Measurements from ENCODE around the gene ASCC1.

DNA sequence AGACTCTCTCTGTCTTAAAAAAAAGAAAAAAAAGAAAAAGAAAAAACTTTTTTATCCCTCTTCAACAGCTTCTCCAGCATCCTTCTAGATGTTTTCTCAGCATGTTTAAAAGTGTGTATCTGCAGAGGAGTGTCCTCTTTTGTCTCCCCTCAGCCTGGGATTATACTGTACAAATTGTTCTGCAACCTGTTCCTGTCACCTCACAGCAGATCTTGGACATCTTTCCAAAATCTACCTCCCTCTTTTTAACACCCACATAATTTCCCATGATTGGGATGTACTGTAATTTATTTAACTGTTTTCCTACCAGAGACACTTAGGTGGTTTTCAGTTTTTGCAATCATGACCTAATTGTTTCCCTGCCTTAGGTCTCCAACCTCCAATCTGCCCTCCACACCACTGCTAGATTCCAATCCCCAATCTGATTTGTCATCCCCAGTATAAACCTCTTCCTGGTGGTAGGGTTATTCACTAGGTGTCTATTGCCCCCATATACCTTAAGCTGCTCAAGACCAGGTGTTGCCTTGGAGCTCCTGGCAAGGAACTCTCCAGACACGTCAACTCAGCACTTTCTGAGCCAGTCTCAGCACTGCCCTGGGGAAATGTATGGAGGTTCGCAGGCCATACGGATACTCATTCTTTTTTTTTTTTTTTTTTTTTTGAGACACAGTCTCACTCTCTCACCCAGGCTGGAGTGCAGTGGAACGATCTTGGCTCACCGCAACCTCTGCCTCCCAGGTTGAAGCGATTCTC is 40.1 kb upstream of the ASCC1 start:
- TF ChIP-seq POLR2A (IDR thresholded peaks at IDR 0.05; ENCODE audit: low read depth, low read length) (no peak), SPI1 (IDR thresholded peaks at IDR 0.05; ENCODE audit: low read depth, low read length) (no peak), POLR2AphosphoS5 (IDR thresholded peaks at IDR 0.05; ENCODE audit: low read depth, low read length) (no peak), TAF1 (IDR thresholded peaks at IDR 0.05; ENCODE audit: low read depth, low read length) (no peak)

All from GM12891 (cell line).